Skin epidermis (tissue), 12 donors: Measurements from ENCODE around the gene HPX.

Experiments
- H3K27ac ChIP-seq, 21 experiments: fragments of 200-600 bp; sonication (generic) in 11 of 21; one replicate each; pipeline ENCODE4 v1.5.0; 2020; ENCODE audit warnings: mild to moderate bottlenecking in 3 of 21, inconsistent platforms in 2 of 21, moderate library complexity in 2 of 21
- H3K4me3 ChIP-seq, 7 experiments: fragments of 200-600 bp; sonication (generic) in 2 of 7; one replicate each; pipeline ENCODE4 v1.5.0; 2020; ENCODE audit warnings: inconsistent platforms in 2 of 7, mild to moderate bottlenecking in 2 of 7, moderate library complexity in 1 of 7

The HPX gene

GRCh38 chr11:6469599-6469998, 28.8 kb upstream of the HPX start:
- peak overlapping the region in 6 of 21 experiments; percentile 10 to 66 (median 42) for H3K27ac ChIP-seq
- no peak overlapping the region for H3K4me3 ChIP-seq

GRCh38 chr11:6468712-6469495, 28.1 kb upstream of the HPX start:
- Histone ChIP-seq H3K4me3 (no peak overlapping the region), H3K27ac (peak overlapping the region in 7 of 21 experiments; percentile 10 to 66 (median 41))

GRCh38 chr11:6459099-6459450, 18.3 kb upstream of the HPX start:
- no peak overlapping the region for H3K4me3 ChIP-seq

GRCh38 chr11:6458352-6459098, 17.7 kb upstream of the HPX start:
- no peak overlapping the region for H3K4me3 ChIP-seq
- no peak overlapping the region for H3K27ac ChIP-seq

More at GRCh38 chr11:6459099-6459450, 18.3 kb upstream of the HPX start:
- no peak overlapping the region for H3K27ac ChIP-seq

GRCh38 chr11:6457581-6458320, 17.0 kb upstream of the HPX start:
- H3K27ac ChIP-seq, result no peak overlapping the region
- no peak overlapping the region for H3K4me3 ChIP-seq

GRCh38 chr11:6456361-6457073, 15.7 kb upstream of the HPX start:
- Histone ChIP-seq H3K27ac (no peak overlapping the region), H3K4me3 (no peak overlapping the region)

GRCh38 chr11:6455070-6455469, 14.3 kb upstream of the HPX start:
- no peak overlapping the region for H3K4me3 ChIP-seq

GRCh38 chr11:6453152-6453551, 12.4 kb upstream of the HPX start:
- H3K4me3 ChIP-seq, result no peak overlapping the region
- no peak overlapping the region for H3K27ac ChIP-seq

More at GRCh38 chr11:6455070-6455469, 14.3 kb upstream of the HPX start:
- H3K27ac ChIP-seq, result no peak overlapping the region

- Histone ChIP-seq H3K27ac (no peak overlapping the region), H3K4me3 (no peak overlapping the region)
These were observed 11.4 kb upstream of the HPX start for GRCh38 chr11:6452219-6452618.

- Histone ChIP-seq H3K27ac (no peak overlapping the region), H3K4me3 (no peak overlapping the region)
These were observed 7.8 kb upstream of the HPX start for GRCh38 chr11:6448574-6448973.

- peak overlapping the region in 1 of 21 experiments; percentile 8 for H3K27ac ChIP-seq
- no peak overlapping the region for H3K4me3 ChIP-seq
These were observed 2.6 kb upstream of the HPX start for GRCh38 chr11:6443269-6444003.

GRCh38 chr11:6442441-6442840, 1.7 kb upstream of the HPX start:
- Histone ChIP-seq H3K4me3 (no peak overlapping the region), H3K27ac (peak overlapping the region in 1 of 21 experiments; percentile 8)

GRCh38 chr11:6438979-6439571, 1.7 kb downstream of the HPX start:
- Histone ChIP-seq H3K27ac (no peak overlapping the region), H3K4me3 (no peak overlapping the region)

GRCh38 chr11:6437993-6438392, 2.8 kb downstream of the HPX start:
- H3K4me3 ChIP-seq, result no peak overlapping the region
- H3K27ac ChIP-seq, result no peak overlapping the region

GRCh38 chr11:6437423-6437822, 3.4 kb downstream of the HPX start:
- H3K4me3 ChIP-seq, result no peak overlapping the region
- no peak overlapping the region for H3K27ac ChIP-seq

- H3K27ac ChIP-seq, result no peak overlapping the region
These were observed 6.7 kb downstream of the HPX start for GRCh38 chr11:6433998-6434660.

GRCh38 chr11:6431861-6432260, 8.9 kb downstream of the HPX start:
- no peak overlapping the region for H3K27ac ChIP-seq
- H3K4me3 ChIP-seq, result no peak overlapping the region

More at GRCh38 chr11:6433998-6434660, 6.7 kb downstream of the HPX start:
- no peak overlapping the region for H3K4me3 ChIP-seq

- Histone ChIP-seq H3K27ac (no peak overlapping the region), H3K4me3 (no peak overlapping the region)
These were observed 13.3 kb downstream of the HPX start for GRCh38 chr11:6427516-6427915.
